Upper lobe of left lung (tissue), 6 donors: ENCODE measurements around the gene KCNH1. TPM values are rescaled to one million over a fixed set of nuclear protein-coding genes. Genes with fewer than 3 reads are reported as not detected.
"Not testable (repeated sequence)": the region's sequence is repeated elsewhere in the genome, so short reads cannot be mapped to it uniquely, and the experiment has no call there.

Experiments
- ATAC-seq, 2 donors: fragments of 200-7000 bp; cut with Tn5 transposase; one replicate each; pipeline ENCODE4 v1.9.1; 2022; ENCODE audit warnings: mild to moderate bottlenecking in 2 of 2, moderate library complexity in 2 of 2; ENCODE audit not compliant: low FRiP score in 2 of 2
- DNase-seq, 2 donors: peaks; one replicate each; pipeline ENCODE4 v3.0.0-alpha.2; 2019 to 2020
- H3K27ac ChIP-seq, 4 donors: fragments of 200-600 bp; sonication (generic); one replicate each; pipeline ENCODE4 v1.5.1; 2016 to 2019
- H3K27me3 ChIP-seq, 4 donors: fragments of 200-600 bp; sonication (generic); one replicate each; pipeline ENCODE4 v1.5.1; 2017 to 2019
- H3K36me3 ChIP-seq, 4 donors: fragments of 200-600 bp; sonication (generic); one replicate each; pipeline ENCODE4 v1.5.1; 2016 to 2019
- H3K4me1 ChIP-seq, 4 donors: fragments of 200-600 bp; sonication (generic); one replicate each; pipeline ENCODE4 v1.5.1; 2018 to 2019
- H3K4me3 ChIP-seq, 4 donors: fragments of 200-600 bp; sonication (generic); one replicate each; pipeline ENCODE4 v1.5.1; 2017 to 2019; ENCODE audit warnings: mild to moderate bottlenecking in 2 of 4, moderate library complexity in 1 of 4
- H3K9me3 ChIP-seq, 4 donors: fragments of 200-600 bp; sonication (generic); one replicate each; pipeline ENCODE4 v1.5.1; 2018 to 2019
- CTCF ChIP-seq, 6 experiments: fragments of 450-650 bp in 4 of 6; fragments of 200-600 bp in 2 of 6; sonication (generic) in 2 of 6; IDR thresholded peaks; one replicate each; pipeline ENCODE4 v1.5.1; 2016 to 2019; ENCODE audit warnings: antibody characterized with exemption in 6 of 6
- EP300 ChIP-seq, 4 donors: sonication (generic); formaldehyde crosslinking; IDR thresholded peaks; one replicate each; pipeline ENCODE4 v1.5.1; 2017; ENCODE audit warnings: antibody characterized with exemption in 4 of 4, control low read depth in 2 of 4
- POLR2A ChIP-seq, 4 donors: fragments of 450-650 bp; IDR thresholded peaks; one replicate each; pipeline ENCODE4 v1.5.1; 2016 to 2017; ENCODE audit warnings: antibody characterized with exemption in 4 of 4, mild to moderate bottlenecking in 2 of 4
- POLR2AphosphoS5 ChIP-seq, 2 donors: sonication (generic); formaldehyde crosslinking; IDR thresholded peaks; one replicate each; pipeline ENCODE4 v1.5.1; 2017; ENCODE audit warnings: antibody characterized with exemption in 2 of 2
- WGBS, 2 donors: methylation state at CpG; one replicate each; pipeline ENCODE4 v1.1.5; 2017 to 2018; 5-methylcytosine and 5-hydroxymethylcytosine counted together
- total RNA-seq, 6 donors: library from RNA; depleted of rRNA in 4 of 6; stranded (reverse); fragments of >200 nt in 4 of 6; gene quantifications; one replicate each; pipeline versions ENCODE4 v1.1.0 to v1.2.1, GENCODE V29; 2016 to 2021
- donor health status: DM: no; HTN: no; CAD: no; lungs with moderate emphysema.
- donor health status: DM: no; HTN: yes; CAD: no; lungs with severe emphysema.

The KCNH1 gene
- total RNA-seq, 6 donors from 2014 or later: 0.09 TPM; not detected in 5

- H3K27me3 ChIP-seq: no peaks in the 10 kb centered on the region
- H3K4me1 ChIP-seq: no peaks in the 10 kb centered on the region
- no peak overlapping the region for H3K27ac ChIP-seq
- no peaks in the 10 kb centered on the region for H3K9me3 ChIP-seq
- no peak for TF ChIP-seq POLR2A (IDR thresholded peaks at IDR 0.05)
- no peak for TF ChIP-seq CTCF (IDR thresholded peaks at IDR 0.05)
- no peak for TF ChIP-seq POLR2AphosphoS5 (IDR thresholded peaks at IDR 0.05)
- no peak for TF ChIP-seq EP300 (IDR thresholded peaks at IDR 0.05)
- H3K4me3 ChIP-seq: no peak overlapping the region
- 68 to 70% methylated on average over 3 of the region's 3 CpGs for WGBS, 2 donors
- H3K36me3 ChIP-seq: no peaks in the 10 kb centered on the region
- ATAC-seq (no peak), DNase-seq (no peak)
These were observed 65.0 kb downstream of the KCNH1 start for GRCh38 chr1:211068976-211069375.

GRCh38 chr1:211066781-211067384 is 67.1 kb downstream of the KCNH1 start:
- no peaks in the 10 kb centered on the region for H3K4me1 ChIP-seq
- TF ChIP-seq POLR2AphosphoS5 (IDR thresholded peaks at IDR 0.05) (no peak), POLR2A (IDR thresholded peaks at IDR 0.05) (no peak)
- DNase-seq (no peak), ATAC-seq (no peak)
- H3K27me3 ChIP-seq: no peaks in the 10 kb centered on the region
- no peaks in the 10 kb centered on the region for H3K36me3 ChIP-seq
- H3K4me3 ChIP-seq: no peak overlapping the region
- no peaks in the 10 kb centered on the region for H3K9me3 ChIP-seq
- WGBS, 2 donors: 63 to 69% methylated on average over 4 to 7 of the region's 7 CpGs
- no peak overlapping the region for H3K27ac ChIP-seq

GRCh38 chr1:211041838-211042237 is 92.1 kb downstream of the KCNH1 start:
- not testable (repeated sequence) for DNase-seq, H3K4me3 ChIP-seq, H3K27ac ChIP-seq, ATAC-seq, H3K9me3 ChIP-seq, H3K36me3 ChIP-seq, H3K4me1 ChIP-seq, H3K27me3 ChIP-seq
- WGBS, 2 donors: 55 to 82% methylated on average over 3 of the region's 3 CpGs

- DNase-seq: no peak
- Histone ChIP-seq H3K27me3 (no peaks in the 10 kb centered on the region), H3K4me1 (no peaks in the 10 kb centered on the region), H3K27ac (no peak overlapping the region), H3K36me3 (no peaks in the 10 kb centered on the region), H3K9me3 (no peaks in the 10 kb centered on the region), H3K4me3 (no peak overlapping the region)
- 78 to 90% methylated on average over 2 of the region's 2 CpGs for WGBS, 2 donors
- ATAC-seq: no peak
- TF ChIP-seq POLR2A (IDR thresholded peaks at IDR 0.05): no peak
- no peak for TF ChIP-seq POLR2AphosphoS5 (IDR thresholded peaks at IDR 0.05)
- no peak for TF ChIP-seq EP300 (IDR thresholded peaks at IDR 0.05)
- no peak for TF ChIP-seq CTCF (IDR thresholded peaks at IDR 0.05)
These were observed 96.9 kb downstream of the KCNH1 start for GRCh38 chr1:211037095-211037494.

GRCh38 chr1:211036381-211037060 is 97.4 kb downstream of the KCNH1 start:
- Histone ChIP-seq H3K27ac (no peak overlapping the region), H3K27me3 (no peaks in the 10 kb centered on the region), H3K36me3 (no peaks in the 10 kb centered on the region), H3K4me3 (no peak overlapping the region), H3K4me1 (no peaks in the 10 kb centered on the region), H3K9me3 (no peaks in the 10 kb centered on the region)
- WGBS, 2 donors: 95 to 98% methylated on average over 3 of the region's 3 CpGs
- ATAC-seq: peak in 1 of 2 donors; percentile 43
- TF ChIP-seq EP300 (IDR thresholded peaks at IDR 0.05) (no peak), POLR2AphosphoS5 (IDR thresholded peaks at IDR 0.05) (no peak), POLR2A (IDR thresholded peaks at IDR 0.05) (no peak), CTCF (IDR thresholded peaks at IDR 0.05) (no peak)
- DNase-seq: no peak
